ENCODE data around the gene PPARA.

DNA sequence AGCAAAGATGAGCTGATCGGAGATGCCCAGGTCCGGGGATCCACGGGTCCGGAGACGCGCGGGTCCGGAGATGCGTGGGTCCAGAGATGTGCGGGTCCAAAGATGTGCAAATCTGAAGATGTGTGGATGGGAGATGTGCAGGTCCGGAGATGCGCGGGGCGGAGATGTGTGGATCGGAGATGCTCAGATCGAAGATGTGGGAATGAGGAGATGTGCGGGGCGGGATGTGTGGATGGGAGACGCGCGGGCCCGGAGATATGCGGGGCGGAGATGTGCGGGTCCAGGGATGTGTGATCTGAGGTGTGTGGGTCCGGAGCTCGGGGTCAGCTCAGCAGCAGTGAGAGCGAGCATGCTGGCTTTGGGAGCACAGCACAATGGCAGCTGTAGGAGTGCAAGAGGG is 64.3 kb downstream of the PPARA start:
- TF ChIP-seq, protein P1, sequence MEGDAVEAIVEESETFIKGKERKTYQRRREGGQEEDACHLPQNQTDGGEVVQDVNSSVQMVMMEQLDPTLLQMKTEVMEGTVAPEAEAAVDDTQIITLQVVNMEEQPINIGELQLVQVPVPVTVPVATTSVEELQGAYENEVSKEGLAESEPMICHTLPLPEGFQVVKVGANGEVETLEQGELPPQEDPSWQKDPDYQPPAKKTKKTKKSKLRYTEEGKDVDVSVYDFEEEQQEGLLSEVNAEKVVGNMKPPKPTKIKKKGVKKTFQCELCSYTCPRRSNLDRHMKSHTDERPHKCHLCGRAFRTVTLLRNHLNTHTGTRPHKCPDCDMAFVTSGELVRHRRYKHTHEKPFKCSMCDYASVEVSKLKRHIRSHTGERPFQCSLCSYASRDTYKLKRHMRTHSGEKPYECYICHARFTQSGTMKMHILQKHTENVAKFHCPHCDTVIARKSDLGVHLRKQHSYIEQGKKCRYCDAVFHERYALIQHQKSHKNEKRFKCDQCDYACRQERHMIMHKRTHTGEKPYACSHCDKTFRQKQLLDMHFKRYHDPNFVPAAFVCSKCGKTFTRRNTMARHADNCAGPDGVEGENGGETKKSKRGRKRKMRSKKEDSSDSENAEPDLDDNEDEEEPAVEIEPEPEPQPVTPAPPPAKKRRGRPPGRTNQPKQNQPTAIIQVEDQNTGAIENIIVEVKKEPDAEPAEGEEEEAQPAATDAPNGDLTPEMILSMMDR (IDR thresholded peaks at IDR 0.05): no peak
- TF ChIP-seq POLR2A (IDR thresholded peaks at IDR 0.05): no peak
